HepG2 (cell line): ENCODE measurements around the gene PLEKHA8.

Source experiments
- GABPA ChIP-seq, 2 experiments: IDR thresholded peaks; 2 replicates each; pipeline ENCODE4 v1.6.1; 2011 to 2016; ENCODE audit warnings: low read depth in 2 of 2, low read length in 1 of 2, missing biosample characterization in 1 of 2, missing genetic modification characterization in 1 of 2
- POLR2A ChIP-seq, 2 experiments: IDR thresholded peaks; 2 replicates each; pipeline ENCODE4 v1.6.1; 2011; ENCODE audit warnings: low read depth in 2 of 2, low read length in 2 of 2, mild to moderate bottlenecking in 1 of 2, moderate library complexity in 1 of 2; ENCODE audit not compliant: insufficient read depth in 1 of 2
- PTBP1 ChIP-seq: fragments of 200-400 bp; formaldehyde crosslinking; IDR thresholded peaks from 2 replicates; pipeline ENCODE4 v1.6.1; 2018; ENCODE audit warnings: low read length, low read depth; ENCODE audit not compliant: poor library complexity, severe bottlenecking
- ZFP36L2 ChIP-seq: sonication (generic); formaldehyde crosslinking; IDR thresholded peaks from 2 replicates; pipeline ENCODE4 v1.4.0; 2020; ENCODE audit warnings: missing genetic modification reagents
- ZNF263 ChIP-seq: sonication (generic); formaldehyde crosslinking; IDR thresholded peaks from 2 replicates; pipeline ENCODE4 v1.4.0; 2020; ENCODE audit warnings: missing genetic modification reagents
- TF ChIP-seq, protein P1 (sequence below): sonication (generic); formaldehyde crosslinking; IDR thresholded peaks from 2 replicates; pipeline ENCODE4 v1.5.0; 2020; ENCODE audit warnings: mild to moderate bottlenecking, missing genetic modification reagents, moderate library complexity
- TF ChIP-seq, protein P2 (sequence below): sonication (generic); formaldehyde crosslinking; IDR thresholded peaks from 2 replicates; pipeline ENCODE4 v1.8.0; 2022; ENCODE audit warnings: mild to moderate bottlenecking, missing genetic modification reagents, borderline replicate concordance

- 0 out of 2 replicates have a peak, but pooled peaks have one; percentile 24 for TF ChIP-seq ZNF263 (CRISPR knock-in tag)
- no peak for TF ChIP-seq GABPA (IDR thresholded peaks at IDR 0.05; ENCODE audit: low read depth, low read length)
- TF ChIP-seq GABPA (CRISPR knock-in tag; IDR thresholded peaks at IDR 0.05; ENCODE audit: low read depth): no peak
- TF ChIP-seq, protein P1, sequence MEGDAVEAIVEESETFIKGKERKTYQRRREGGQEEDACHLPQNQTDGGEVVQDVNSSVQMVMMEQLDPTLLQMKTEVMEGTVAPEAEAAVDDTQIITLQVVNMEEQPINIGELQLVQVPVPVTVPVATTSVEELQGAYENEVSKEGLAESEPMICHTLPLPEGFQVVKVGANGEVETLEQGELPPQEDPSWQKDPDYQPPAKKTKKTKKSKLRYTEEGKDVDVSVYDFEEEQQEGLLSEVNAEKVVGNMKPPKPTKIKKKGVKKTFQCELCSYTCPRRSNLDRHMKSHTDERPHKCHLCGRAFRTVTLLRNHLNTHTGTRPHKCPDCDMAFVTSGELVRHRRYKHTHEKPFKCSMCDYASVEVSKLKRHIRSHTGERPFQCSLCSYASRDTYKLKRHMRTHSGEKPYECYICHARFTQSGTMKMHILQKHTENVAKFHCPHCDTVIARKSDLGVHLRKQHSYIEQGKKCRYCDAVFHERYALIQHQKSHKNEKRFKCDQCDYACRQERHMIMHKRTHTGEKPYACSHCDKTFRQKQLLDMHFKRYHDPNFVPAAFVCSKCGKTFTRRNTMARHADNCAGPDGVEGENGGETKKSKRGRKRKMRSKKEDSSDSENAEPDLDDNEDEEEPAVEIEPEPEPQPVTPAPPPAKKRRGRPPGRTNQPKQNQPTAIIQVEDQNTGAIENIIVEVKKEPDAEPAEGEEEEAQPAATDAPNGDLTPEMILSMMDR (CRISPR knock-in tag): no peak
- TF ChIP-seq PTBP1: no peak
- TF ChIP-seq POLR2A (IDR thresholded peaks at IDR 0.05; ENCODE audit: insufficient read depth in 1 of 2, low read depth in 2 of 2, low read length in 2 of 2): peak; percentile 36 to 62; a peak in 3 of 4 replicates
- no peak for TF ChIP-seq ZFP36L2 (CRISPR knock-in tag)
- TF ChIP-seq, protein P2, sequence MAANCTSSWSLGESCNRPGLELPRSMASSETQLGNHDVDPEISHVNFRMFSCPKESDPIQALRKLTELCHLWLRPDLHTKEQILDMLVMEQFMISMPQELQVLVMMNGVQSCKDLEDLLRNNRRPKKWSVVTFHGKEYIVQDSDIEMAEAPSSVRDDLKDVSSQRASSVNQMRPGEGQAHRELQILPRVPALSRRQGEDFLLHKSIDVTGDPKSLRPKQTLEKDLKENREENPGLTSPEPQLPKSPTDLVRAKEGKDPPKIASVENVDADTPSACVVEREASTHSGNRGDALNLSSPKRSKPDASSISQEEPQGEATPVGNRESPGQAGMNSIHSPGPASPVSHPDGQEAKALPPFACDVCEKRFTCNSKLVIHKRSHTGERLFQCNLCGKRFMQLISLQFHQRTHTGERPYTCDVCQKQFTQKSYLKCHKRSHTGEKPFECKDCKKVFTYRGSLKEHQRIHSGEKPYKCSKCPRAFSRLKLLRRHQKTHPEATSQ: no peak
These were observed 38.8 kb upstream of the PLEKHA8 start, which contains the start of gene SCRN1 for GRCh38 chr7:29989257-29989995.
